Measurements from ENCODE around the gene ZC2HC1C. TPM values are rescaled to one million over a fixed set of nuclear protein-coding genes. Genes with fewer than 3 reads are reported as not detected.

ZC2HC1C gene
- total and polyA plus RNA-seq, 2 experiments from 2014 or later, result 0.90 to 2.8 TPM

- Histone ChIP-seq H3K27me3 (ENCODE audit: insufficient read depth) (no peaks in the 10 kb centered on the region), H2AFZ (no peak overlapping the region), H3K9me2 (ENCODE audit: insufficient read depth) (no peaks in the 10 kb centered on the region), H3K36me3 (ENCODE audit: insufficient read depth) (no peaks in the 10 kb centered on the region; the same call in 1 of the 2 replicates), H3K4me2 (no peak overlapping the region), H3K79me2 (replicated peaks; ENCODE audit: insufficient read depth) (0 out of 2 replicates have a peak, but pooled peaks cover 3% of the 10 kb centered on the region), H3K4me1 (ENCODE audit: insufficient read depth) (no peaks in the 10 kb centered on the region), H3K4me3 (no peak overlapping the region), H3K27ac (ENCODE audit: low read depth) (no peak overlapping the region), H3F3A (replicated peaks; ENCODE audit: low read depth) (no peaks in the 10 kb centered on the region), H4K20me1 (replicated peaks; ENCODE audit: insufficient read depth) (0 out of 2 replicates have a peak, but pooled peaks cover 6% of the 10 kb centered on the region)
- Mint-ChIP-seq H3K36me3 (ENCODE audit: low read depth) (peaks cover 8% of the 10 kb centered on the region; the same call in 2 of the 3 replicates), H3K9me3 (no peaks in the 10 kb centered on the region), H3K27ac (no peak overlapping the region), H3K4me3 (no peak overlapping the region), H3K4me1 (no peaks in the 10 kb centered on the region), H3K27me3 (ENCODE audit: insufficient read depth, low read depth, poor library complexity) (no peaks in the 10 kb centered on the region)
- DNase-seq (ENCODE audit: low spot score) (no peak), ATAC-seq (no peak)
- TF ChIP-seq CREB1 (CRISPR knock-in tag; IDR thresholded peaks at IDR 0.05; ENCODE audit: low read depth), result no peak
- no peak for TF ChIP-seq REST (IDR thresholded peaks at IDR 0.05; ENCODE audit: unreplicated experiment)
- TF ChIP-seq STAT1 (IDR thresholded peaks at IDR 0.05; ENCODE audit: unreplicated experiment), result no peak
- TF ChIP-seq CTCF (conservative IDR thresholded peaks at IDR 0.05; ENCODE audit: low read depth in 2 of 2), result no peak
- no peak for TF ChIP-seq ZNF462 (CRISPR knock-in tag; IDR thresholded peaks at IDR 0.05)
- no peak for TF ChIP-seq EZH2 (IDR thresholded peaks at IDR 0.05; ENCODE audit: low read depth, unreplicated experiment)
- TF ChIP-seq JUNB (IDR thresholded peaks at IDR 0.05; ENCODE audit: unreplicated experiment), result no peak
- no peak for TF ChIP-seq ZNF331 (CRISPR knock-in tag; IDR thresholded peaks at IDR 0.05; ENCODE audit: low read depth)
- no peak for TF ChIP-seq POLR2AphosphoS5 (IDR thresholded peaks at IDR 0.05; ENCODE audit: low read depth)
- no peak for TF ChIP-seq NANOG (IDR thresholded peaks at IDR 0.05; ENCODE audit: borderline replicate concordance)
- TF ChIP-seq ZNF114 (CRISPR knock-in tag; IDR thresholded peaks at IDR 0.05), result no peak
- TF ChIP-seq EZH2phosphoT487 (IDR thresholded peaks at IDR 0.05; ENCODE audit: unreplicated experiment), result no peak
- TF ChIP-seq ETS1 (IDR thresholded peaks at IDR 0.05), result no peak
These were observed 28.9 kb upstream of the ZC2HC1C start for GRCh38 chr14:75040507-75040906.
